GM21515 (cell line): ENCODE data around the gene ZNF318.

Experiments
- ATAC-seq: cut with Tn5 transposase; IDR thresholded peaks from one replicate; pipeline ENCODE4 v1.9.1; 2021; ENCODE audit not compliant: unreplicated experiment

The ZNF318 gene

GRCh38 chr6:43286980-43287716 is 82.3 kb downstream of the ZNF318 start:
- no peak for ATAC-seq

- ATAC-seq = no peak
These were observed 82.9 kb downstream of the ZNF318 start for GRCh38 chr6:43286456-43286979.
